Measurements from ENCODE around the gene ATP9A. TPM values are rescaled to one million over a fixed set of nuclear protein-coding genes. Genes with fewer than 3 reads are reported as not detected.

Gene ATP9A
- total RNA-seq, 1 experiment from 2014 or later = 16.8 TPM

GRCh38 chr20:51610111-51610510 lies 158.1 kb downstream of the ATP9A start:
- Histone ChIP-seq H3K9me3 (ENCODE audit: control insufficient read depth in 1 of 2, insufficient read depth in 1 of 2, low read depth in 1 of 2, low read length in 2 of 2) (no peaks in the 10 kb centered on the region), H3K4me1 (ENCODE audit: control insufficient read depth in 1 of 2, insufficient read depth in 2 of 2, low read length in 2 of 2) (peaks cover 2 to 8% of the 10 kb centered on the region in 2 experiments; a peak in 1 of 4 replicates), H2AFZ (ENCODE audit: low read depth, low read length, poor library complexity, severe bottlenecking) (no peak overlapping the region), H3K36me3 (ENCODE audit: control insufficient read depth in 1 of 2, insufficient read depth in 2 of 2, low read length in 2 of 2) (no peaks in the 10 kb centered on the region; a peak in 1 of 4 replicates), H3K27me3 (ENCODE audit: insufficient read depth, low read length) (no peaks in the 10 kb centered on the region), H3K9ac (ENCODE audit: low read length) (no peak overlapping the region), H3K27ac (ENCODE audit: low read depth, low read length) (no peak overlapping the region), H3K79me2 (ENCODE audit: insufficient read depth, low read length) (no peaks in the 10 kb centered on the region), H3K4me3 (replicated peaks in 1 of 2; ENCODE audit: low read depth in 1 of 2, low read length in 2 of 2) (no peak overlapping the region), H3K4me2 (ENCODE audit: low read length) (no peak overlapping the region), H4K20me1 (ENCODE audit: insufficient read depth) (no peaks in the 10 kb centered on the region), H3K9me2 (ENCODE audit: insufficient read depth) (no peaks in the 10 kb centered on the region)
- RAD21 ChIA-PET (ENCODE audit: low non-redundant PET in 1 of 2, low total read pairs in 2 of 2, uncharacterized antibody in 2 of 2, unreplicated experiment in 2 of 2) = no interaction called here
- no peak for ATAC-seq
- POLR2A ChIA-PET = no interaction called here
- intact Hi-C loops (cut with micrococcal nuclease) = no loop called here
- CTCF ChIA-PET = interaction anchor here (1.1 to 1.3 kb wide), 2 partner anchors 10 to 595 kb away, joined by 3 read pairs; no protein-coding TSS in a partner anchor
- TF ChIP-seq JUND (IDR thresholded peaks at IDR 0.05) (no peak), SIN3A (IDR thresholded peaks at IDR 0.05; ENCODE audit: low read depth) (no peak), RAD21 (IDR thresholded peaks at IDR 0.05; ENCODE audit: low read depth) (no peak), REST (IDR thresholded peaks at IDR 0.05; ENCODE audit: low read depth) (no peak), SP1 (IDR thresholded peaks at IDR 0.05; ENCODE audit: low read depth) (no peak), EZH2phosphoT487 (IDR thresholded peaks at IDR 0.05; ENCODE audit: borderline replicate concordance) (no peak), TCF7L2 (IDR thresholded peaks at IDR 0.05; ENCODE audit: borderline replicate concordance, extremely low read depth, insufficient read depth, insufficient read length) (no peak), CEBPB (IDR thresholded peaks at IDR 0.05; ENCODE audit: low read depth) (no peak), SRF (IDR thresholded peaks at IDR 0.05; ENCODE audit: low read depth) (no peak), POLR2A (IDR thresholded peaks at IDR 0.05; ENCODE audit: borderline replicate concordance, extremely low read depth, insufficient read depth, insufficient read length) (no peak), ZNF274 (IDR thresholded peaks at IDR 0.05; ENCODE audit: low read depth, low read length) (no peak), CTCF (IDR thresholded peaks at IDR 0.05 in 2 of 3, conservative IDR thresholded peaks at IDR 0.05 in 1 of 3; ENCODE audit: borderline replicate concordance in 1 of 3, insufficient read depth in 1 of 3, low read depth in 2 of 3, low read length in 2 of 3) (no peak), EGR1 (IDR thresholded peaks at IDR 0.05; ENCODE audit: low read depth) (no peak), FOSL1 (IDR thresholded peaks at IDR 0.05; ENCODE audit: low read depth) (no peak), ATF3 (IDR thresholded peaks at IDR 0.05) (no peak), ZFX (IDR thresholded peaks at IDR 0.05) (no peak)
- no TSS peak for BruUV-seq (replicated peaks)
- no peak for DNase-seq (ENCODE audit: low read depth, low spot score)

Data from HCT116 (cell line).